K562 (cell line): ENCODE measurements around the gene PPP1R13L. TPM values are rescaled to one million over a fixed set of nuclear protein-coding genes. Genes with fewer than 3 reads are reported as not detected.

Source experiments
- CBX1 ChIP-seq: sonication (generic); IDR thresholded peaks from 2 replicates; pipeline ENCODE4 v1.6.1; 2016; ENCODE audit warnings: antibody characterized with exemption, low read depth, mild to moderate bottlenecking
- CCAR2 ChIP-seq: fragments of 200-400 bp; formaldehyde crosslinking; IDR thresholded peaks from 2 replicates; pipeline ENCODE4 v1.6.1; 2017; ENCODE audit warnings: mild to moderate bottlenecking, low read depth, low read length
- CREM ChIP-seq: IDR thresholded peaks from 2 replicates; pipeline ENCODE4 v1.6.1; 2014; ENCODE audit warnings: antibody characterized with exemption, low read depth
- DMBX1 ChIP-seq: fragments of 250-450 bp; sonication (Bioruptor Pico); IDR thresholded peaks from 2 replicates; pipeline ENCODE4 v1.8.0; 2022; ENCODE audit warnings: inconsistent platforms, mild to moderate bottlenecking, moderate library complexity, borderline replicate concordance
- ELF2 ChIP-seq: fragments of 250-450 bp; sonication (Bioruptor Pico); IDR thresholded peaks from 2 replicates; pipeline ENCODE4 v1.5.0; 2021; ENCODE audit warnings: mild to moderate bottlenecking
- FOS ChIP-seq: IDR thresholded peaks from 3 replicates; pipeline ENCODE4 v1.6.1; 2011; ENCODE audit not compliant: insufficient read length; ENCODE audit errors: extremely low read depth
- FOXJ2 ChIP-seq: fragments of 200-800 bp; sonication (Bioruptor generic); IDR thresholded peaks from 2 replicates; pipeline ENCODE4 v1.6.1; 2016; ENCODE audit warnings: missing genetic modification characterization, missing compliant biosample characterization
- HNRNPUL1 ChIP-seq: fragments of 200-400 bp; formaldehyde crosslinking; IDR thresholded peaks from 2 replicates; pipeline ENCODE4 v1.6.1; 2017; ENCODE audit warnings: low read length
- HOXB6 ChIP-seq: fragments of 250-450 bp; sonication (Bioruptor Pico); IDR thresholded peaks from 2 replicates; pipeline ENCODE4 v1.5.1; 2022; ENCODE audit warnings: mild to moderate bottlenecking, borderline replicate concordance
- KLF1 ChIP-seq: fragments of 450-650 bp; IDR thresholded peaks from 2 replicates; pipeline ENCODE4 v1.6.1; 2016; ENCODE audit warnings: missing genetic modification characterization, missing compliant biosample characterization
- SAFB ChIP-seq: fragments of 200-400 bp; formaldehyde crosslinking; IDR thresholded peaks from 2 replicates; pipeline ENCODE4 v1.6.1; 2017; ENCODE audit warnings: low read depth, low read length, borderline replicate concordance
- SIN3A ChIP-seq, 2 experiments: fragments of 150-350 bp in 1 of 2; IDR thresholded peaks; 2 replicates each; pipeline ENCODE4 v1.6.1; 2011 to 2016; ENCODE audit warnings: borderline replicate concordance in 2 of 2, low read depth in 2 of 2, low read length in 2 of 2, mild to moderate bottlenecking in 2 of 2, moderate library complexity in 2 of 2; ENCODE audit not compliant: control insufficient read depth in 1 of 2
- STAG1 ChIP-seq: sonication (generic); formaldehyde crosslinking; IDR thresholded peaks from 2 replicates; pipeline ENCODE4 v1.5.0; 2020; ENCODE audit warnings: missing genetic modification reagents, borderline replicate concordance
- TAL1 ChIP-seq: fragments of 450-650 bp; IDR thresholded peaks from 2 replicates; pipeline ENCODE4 v1.6.1; 2016; ENCODE audit warnings: mild to moderate bottlenecking
- ZNF263 ChIP-seq: sonication (generic); formaldehyde crosslinking; IDR thresholded peaks from 2 replicates; pipeline ENCODE4 v1.8.0; 2022; ENCODE audit warnings: mild to moderate bottlenecking, missing genetic modification reagents, borderline replicate concordance
- ZNF316 ChIP-seq: fragments of 450-650 bp; IDR thresholded peaks from 2 replicates; pipeline ENCODE4 v1.6.1; 2016
- ZNF77 ChIP-seq: fragments of 250-450 bp; sonication (Bioruptor Pico); IDR thresholded peaks from 2 replicates; pipeline ENCODE4 v1.5.0; 2020
- polyA plus RNA-seq, 8 experiments: library from polyadenylated mRNA; depleted of rRNA in 4 of 8; stranded (reverse) in 5 of 8; unstranded in 3 of 8; fragments of >200 nt; fragmentation: Nextera tagmentation in 2 of 8; fragmentation: Illumina TruSeq in 1 of 8; extraction: Ambion mirVana in 2 of 8; extraction: Trizol in 1 of 8; gene quantifications; 2 replicates each; pipeline versions ENCODE4 v1.2.1 to v1.2.3, GENCODE V29; 2011 to 2014; ENCODE audit warnings: inconsistent platforms in 1 of 8, missing spikeins in 1 of 8
- total RNA-seq, 7 experiments: library from RNA; depleted of rRNA in 6 of 7; stranded (reverse); fragments of >200 nt in 6 of 7; fragmentation: Illumina TruSeq in 2 of 7; extraction: Trizol in 2 of 7; gene quantifications; 2 replicates each; pipeline versions ENCODE4 v1.2.1 to v1.2.3, GENCODE V29; 2011 to 2021; ENCODE audit warnings: low replicate concordance in 1 of 7
- TF ChIP-seq, protein P1 (sequence below): fragments of 250-450 bp; sonication (Bioruptor Pico); IDR thresholded peaks from 2 replicates; pipeline ENCODE4 v1.4.0; 2020; ENCODE audit warnings: borderline replicate concordance
- TF ChIP-seq, protein P2 (sequence below): sonication (generic); formaldehyde crosslinking; IDR thresholded peaks from 2 replicates; pipeline ENCODE4 v1.8.1; 2023; ENCODE audit warnings: mild to moderate bottlenecking, missing genetic modification reagents, moderate library complexity
- TF ChIP-seq, protein P3 (sequence below): fragments of 450-650 bp; IDR thresholded peaks from 2 replicates; pipeline ENCODE4 v1.6.1; 2014; ENCODE audit warnings: low read depth, mild to moderate bottlenecking, moderate library complexity, borderline replicate concordance
- TF ChIP-seq, protein P4 (sequence below): sonication (generic); formaldehyde crosslinking; IDR thresholded peaks from 2 replicates; pipeline ENCODE4 v1.8.0; 2022; ENCODE audit warnings: missing genetic modification reagents, mild to moderate bottlenecking, borderline replicate concordance
- TF ChIP-seq, protein P5 (sequence below): IDR thresholded peaks from 2 replicates; pipeline ENCODE4 v1.6.1; 2011; ENCODE audit not compliant: insufficient read length; ENCODE audit errors: extremely low read depth

Gene PPP1R13L
- total and polyA plus RNA-seq, 9 of the 15 experiments (the other 6 are each of a cell fraction or from before 2014, with no cell fraction given): 0.32 to 6.7 (median 2.0) TPM

DNA sequence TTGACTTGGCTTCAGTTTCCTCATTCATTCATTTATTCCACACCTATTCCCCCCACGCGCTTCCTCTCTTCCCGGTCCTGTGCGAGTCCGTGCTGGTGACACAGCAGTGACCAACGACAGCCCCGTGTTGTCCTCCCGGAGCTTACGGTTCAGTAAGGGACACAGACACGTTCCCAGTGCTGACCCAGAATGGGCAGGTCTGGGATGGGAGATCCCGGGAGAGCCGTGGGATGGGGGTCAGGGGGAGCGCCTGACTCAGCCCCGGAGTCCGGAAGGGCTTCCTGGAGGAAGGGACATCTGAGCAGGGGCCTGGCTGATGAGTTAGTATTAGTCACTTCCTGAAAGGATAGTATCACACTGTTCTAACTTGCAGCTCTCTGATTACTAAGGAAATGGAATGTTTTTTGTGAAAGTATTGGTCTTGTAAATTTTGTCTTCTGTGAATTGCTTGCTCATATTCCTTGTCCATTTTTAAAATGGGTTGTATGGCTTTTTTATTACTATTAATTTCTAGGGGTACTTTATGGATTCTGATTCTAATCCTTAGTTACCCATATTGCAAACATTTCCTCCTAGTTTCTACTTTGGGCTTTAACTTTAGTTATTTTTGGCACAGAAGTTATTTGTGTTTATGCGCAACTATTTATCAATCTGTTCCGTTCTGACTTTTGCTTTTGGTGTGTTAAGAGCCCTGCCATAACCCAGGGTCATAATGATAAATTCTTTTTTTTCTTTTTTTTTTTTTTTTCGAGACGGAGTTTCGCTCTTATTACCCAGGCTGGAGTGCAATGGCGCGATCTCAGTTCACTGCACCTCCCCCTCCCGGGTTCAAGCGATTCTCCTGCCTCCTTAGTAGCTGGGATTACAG is 19.6 kb upstream of the PPP1R13L start (continued):
- TF ChIP-seq ELF2 (CRISPR knock-in tag): peak; percentile 63; the same call in 1 of the 2 replicates
- peak; percentile 67 for TF ChIP-seq FOS
- TF ChIP-seq, protein P1, sequence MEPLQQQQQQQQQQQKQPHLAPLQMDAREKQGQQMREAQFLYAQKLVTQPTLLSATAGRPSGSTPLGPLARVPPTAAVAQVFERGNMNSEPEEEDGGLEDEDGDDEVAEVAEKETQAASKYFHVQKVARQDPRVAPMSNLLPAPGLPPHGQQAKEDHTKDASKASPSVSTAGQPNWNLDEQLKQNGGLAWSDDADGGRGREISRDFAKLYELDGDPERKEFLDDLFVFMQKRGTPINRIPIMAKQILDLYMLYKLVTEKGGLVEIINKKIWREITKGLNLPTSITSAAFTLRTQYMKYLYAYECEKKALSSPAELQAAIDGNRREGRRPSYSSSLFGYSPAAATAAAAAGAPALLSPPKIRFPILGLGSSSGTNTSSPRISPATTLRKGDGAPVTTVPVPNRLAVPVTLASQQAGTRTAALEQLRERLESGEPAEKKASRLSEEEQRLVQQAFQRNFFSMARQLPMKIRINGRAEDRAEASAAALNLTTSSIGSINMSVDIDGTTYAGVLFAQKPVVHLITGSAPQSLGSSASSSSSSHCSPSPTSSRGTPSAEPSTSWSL (CRISPR knock-in tag): no peak
- TF ChIP-seq SAFB: no peak
- TF ChIP-seq SIN3A (IDR thresholded peaks at IDR 0.05; ENCODE audit: borderline replicate concordance in 2 of 2, control insufficient read depth in 1 of 2, low read depth in 2 of 2, low read length in 2 of 2): peak in 1 of 2 experiments; percentile 4; a peak in 1 of 4 replicates
- TF ChIP-seq, protein P2, sequence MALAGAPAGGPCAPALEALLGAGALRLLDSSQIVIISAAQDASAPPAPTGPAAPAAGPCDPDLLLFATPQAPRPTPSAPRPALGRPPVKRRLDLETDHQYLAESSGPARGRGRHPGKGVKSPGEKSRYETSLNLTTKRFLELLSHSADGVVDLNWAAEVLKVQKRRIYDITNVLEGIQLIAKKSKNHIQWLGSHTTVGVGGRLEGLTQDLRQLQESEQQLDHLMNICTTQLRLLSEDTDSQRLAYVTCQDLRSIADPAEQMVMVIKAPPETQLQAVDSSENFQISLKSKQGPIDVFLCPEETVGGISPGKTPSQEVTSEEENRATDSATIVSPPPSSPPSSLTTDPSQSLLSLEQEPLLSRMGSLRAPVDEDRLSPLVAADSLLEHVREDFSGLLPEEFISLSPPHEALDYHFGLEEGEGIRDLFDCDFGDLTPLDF (CRISPR knock-in tag): no peak
- TF ChIP-seq CCAR2: no peak
- TF ChIP-seq CBX1: no peak; the same call in 1 of the 2 replicates
- peak; percentile 40 for TF ChIP-seq ZNF316
- no peak for TF ChIP-seq FOXJ2 (tag)
- TF ChIP-seq, protein P3, sequence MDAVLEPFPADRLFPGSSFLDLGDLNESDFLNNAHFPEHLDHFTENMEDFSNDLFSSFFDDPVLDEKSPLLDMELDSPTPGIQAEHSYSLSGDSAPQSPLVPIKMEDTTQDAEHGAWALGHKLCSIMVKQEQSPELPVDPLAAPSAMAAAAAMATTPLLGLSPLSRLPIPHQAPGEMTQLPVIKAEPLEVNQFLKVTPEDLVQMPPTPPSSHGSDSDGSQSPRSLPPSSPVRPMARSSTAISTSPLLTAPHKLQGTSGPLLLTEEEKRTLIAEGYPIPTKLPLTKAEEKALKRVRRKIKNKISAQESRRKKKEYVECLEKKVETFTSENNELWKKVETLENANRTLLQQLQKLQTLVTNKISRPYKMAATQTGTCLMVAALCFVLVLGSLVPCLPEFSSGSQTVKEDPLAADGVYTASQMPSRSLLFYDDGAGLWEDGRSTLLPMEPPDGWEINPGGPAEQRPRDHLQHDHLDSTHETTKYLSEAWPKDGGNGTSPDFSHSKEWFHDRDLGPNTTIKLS: no peak
- TF ChIP-seq, protein P4, sequence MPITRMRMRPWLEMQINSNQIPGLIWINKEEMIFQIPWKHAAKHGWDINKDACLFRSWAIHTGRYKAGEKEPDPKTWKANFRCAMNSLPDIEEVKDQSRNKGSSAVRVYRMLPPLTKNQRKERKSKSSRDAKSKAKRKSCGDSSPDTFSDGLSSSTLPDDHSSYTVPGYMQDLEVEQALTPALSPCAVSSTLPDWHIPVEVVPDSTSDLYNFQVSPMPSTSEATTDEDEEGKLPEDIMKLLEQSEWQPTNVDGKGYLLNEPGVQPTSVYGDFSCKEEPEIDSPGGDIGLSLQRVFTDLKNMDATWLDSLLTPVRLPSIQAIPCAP (CRISPR knock-in tag): no peak
- TF ChIP-seq, protein P5, sequence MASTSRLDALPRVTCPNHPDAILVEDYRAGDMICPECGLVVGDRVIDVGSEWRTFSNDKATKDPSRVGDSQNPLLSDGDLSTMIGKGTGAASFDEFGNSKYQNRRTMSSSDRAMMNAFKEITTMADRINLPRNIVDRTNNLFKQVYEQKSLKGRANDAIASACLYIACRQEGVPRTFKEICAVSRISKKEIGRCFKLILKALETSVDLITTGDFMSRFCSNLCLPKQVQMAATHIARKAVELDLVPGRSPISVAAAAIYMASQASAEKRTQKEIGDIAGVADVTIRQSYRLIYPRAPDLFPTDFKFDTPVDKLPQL: peak; percentile 46
- TF ChIP-seq KLF1 (tag): no peak
- TF ChIP-seq CREM: peak; percentile 64
- TF ChIP-seq HNRNPUL1: no peak
- no peak for TF ChIP-seq STAG1 (CRISPR knock-in tag)
- no peak for TF ChIP-seq ZNF263 (CRISPR knock-in tag)
- no peak for TF ChIP-seq ZNF77 (CRISPR knock-in tag)
- TF ChIP-seq TAL1: 0 out of 2 replicates have a peak, but pooled peaks have one; percentile 3
- TF ChIP-seq DMBX1: no peak
- no peak for TF ChIP-seq HOXB6 (CRISPR knock-in tag)
